Measurements from ENCODE around the gene RNF8. TPM values are rescaled to one million over a fixed set of nuclear protein-coding genes. Genes with fewer than 3 reads are reported as not detected.

RNF8 gene
- total RNA-seq, 1 donor from 2014 or later = 15.7 TPM

DNA sequence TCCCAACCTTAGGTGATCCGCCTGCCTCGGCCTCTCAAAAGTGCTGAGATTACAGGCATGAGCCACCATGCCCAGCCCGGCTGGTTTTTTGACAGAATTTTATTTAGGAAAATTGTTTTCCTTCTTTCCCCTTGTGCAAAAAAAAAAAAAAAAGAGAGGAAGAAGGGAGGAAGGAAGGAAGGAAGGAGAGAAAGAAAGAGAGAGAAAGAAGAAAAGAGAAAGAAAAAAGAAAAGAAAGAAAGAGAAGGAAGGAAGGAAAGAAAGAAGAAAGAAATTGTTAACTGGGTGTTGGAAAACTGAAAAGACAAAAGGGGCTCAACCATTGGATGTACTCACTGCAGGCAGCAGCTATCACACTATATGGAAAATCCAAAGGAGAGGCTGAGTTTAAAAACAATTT lies 1.4 kb upstream of the RNF8 start:
- no peak for ATAC-seq
- no peak for DNase-seq
- intact Hi-C loops (cut with micrococcal nuclease) = no loop called here

DNA sequence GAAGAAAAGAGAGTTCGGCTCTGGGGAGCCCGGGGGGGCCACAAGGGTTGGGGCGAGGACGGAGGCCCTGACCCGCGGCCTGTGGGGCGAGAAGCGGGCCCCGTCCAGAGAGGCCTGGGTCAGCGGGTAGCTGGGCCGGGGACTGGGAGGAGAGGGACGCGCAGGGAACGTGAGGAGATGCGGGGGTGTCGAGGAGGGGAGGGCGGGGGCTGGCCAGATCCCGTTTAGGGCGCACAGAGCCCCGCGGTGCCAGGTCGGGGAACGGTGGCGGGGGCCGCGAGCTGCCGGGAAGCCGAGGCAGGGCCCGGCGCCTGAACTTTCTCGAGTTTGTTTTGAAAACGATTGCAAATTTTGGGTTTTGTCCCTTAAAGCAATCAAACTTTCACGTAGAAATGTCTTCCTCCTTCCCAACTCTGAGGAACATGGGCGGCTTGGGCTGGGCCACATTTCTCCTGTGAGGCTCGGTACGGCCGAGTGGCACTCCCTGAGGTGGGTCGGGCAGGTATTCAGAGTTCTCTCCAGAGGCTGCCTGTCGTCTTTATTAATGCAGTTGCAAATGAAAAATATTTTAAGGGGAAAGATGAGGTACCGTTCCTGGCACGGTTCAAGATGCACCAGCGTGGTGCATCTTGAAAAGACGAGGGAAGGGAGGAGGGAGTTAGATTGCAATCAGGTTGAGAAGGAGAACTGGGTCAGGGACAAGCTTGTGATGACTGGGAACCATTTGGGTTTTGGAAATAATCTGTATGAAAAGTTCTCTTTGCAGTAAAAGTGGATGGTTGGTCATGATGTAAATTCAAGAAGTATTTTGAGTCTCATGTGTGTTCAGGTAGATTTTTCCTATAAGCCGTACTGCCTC lies 972 bp downstream of the RNF8 start:
- DNase-seq (peak; percentile 42), ATAC-seq (peak; percentile 63)
- intact Hi-C loops (cut with micrococcal nuclease) = no loop called here

DNA sequence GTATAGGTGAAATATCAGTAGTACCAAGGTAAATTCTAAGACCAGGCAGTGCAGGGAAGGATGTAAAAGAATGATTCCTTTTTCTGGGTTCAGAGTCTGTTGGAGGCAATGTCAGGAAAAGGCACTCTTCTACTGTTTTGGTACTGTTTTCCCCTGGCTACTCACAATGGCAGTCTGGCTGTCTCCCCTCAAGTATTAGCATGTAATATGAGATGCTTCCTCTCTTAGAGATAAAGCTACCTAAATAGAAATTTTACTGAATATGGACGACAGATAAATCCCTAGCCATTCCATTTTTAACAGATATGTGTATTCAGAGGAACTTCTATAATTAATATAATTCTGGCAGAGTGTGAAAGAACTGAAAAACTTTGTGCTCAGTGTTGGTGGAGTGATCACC lies 3.5 kb downstream of the RNF8 start:
- DNase-seq (no peak), ATAC-seq (no peak)
- intact Hi-C loops (cut with micrococcal nuclease) = no loop called here

DNA sequence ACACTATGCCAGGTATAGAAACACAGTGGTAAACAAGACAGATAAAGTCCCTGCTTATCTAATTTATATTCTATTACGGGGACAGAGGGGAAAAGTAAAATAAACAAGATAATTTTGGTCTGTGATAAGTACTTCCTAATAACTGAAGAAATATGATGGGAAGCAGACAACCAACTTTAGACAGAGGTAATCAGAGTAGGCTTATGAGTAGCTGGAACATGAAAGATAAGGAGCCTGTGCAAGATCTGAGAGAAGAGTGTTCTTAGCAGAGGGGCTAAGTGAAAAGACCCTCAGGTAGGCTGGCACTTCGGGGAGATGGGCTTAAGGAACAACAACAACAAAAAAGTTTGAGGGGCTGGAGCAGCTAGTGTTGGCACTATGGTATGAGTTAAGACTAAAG lies 4.1 kb downstream of the RNF8 start:
- DNase-seq = no peak
- ATAC-seq = no peak
- intact Hi-C loops (cut with micrococcal nuclease) = no loop called here

DNA sequence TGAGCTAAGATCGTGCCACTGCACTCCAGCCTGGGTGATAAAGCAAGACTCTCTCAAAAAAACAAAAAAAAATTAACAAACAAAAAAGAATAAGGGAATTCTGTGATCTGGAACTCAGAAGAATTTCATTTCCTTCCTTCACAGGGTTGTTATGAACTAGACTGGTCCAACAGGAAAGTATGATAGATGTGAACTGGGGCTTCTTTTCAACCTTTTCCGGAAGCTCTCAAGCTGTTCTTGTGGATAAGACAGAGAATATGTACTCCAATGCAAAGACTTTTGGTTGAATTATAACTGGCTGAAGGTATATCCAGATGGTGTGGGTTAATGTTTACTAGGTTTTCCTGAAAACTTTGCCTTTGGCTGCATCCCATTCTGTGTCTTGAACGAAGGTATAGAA lies 5.3 kb downstream of the RNF8 start:
- no peak for ATAC-seq
- DNase-seq = no peak
- intact Hi-C loops (cut with micrococcal nuclease) = no loop called here

DNA sequence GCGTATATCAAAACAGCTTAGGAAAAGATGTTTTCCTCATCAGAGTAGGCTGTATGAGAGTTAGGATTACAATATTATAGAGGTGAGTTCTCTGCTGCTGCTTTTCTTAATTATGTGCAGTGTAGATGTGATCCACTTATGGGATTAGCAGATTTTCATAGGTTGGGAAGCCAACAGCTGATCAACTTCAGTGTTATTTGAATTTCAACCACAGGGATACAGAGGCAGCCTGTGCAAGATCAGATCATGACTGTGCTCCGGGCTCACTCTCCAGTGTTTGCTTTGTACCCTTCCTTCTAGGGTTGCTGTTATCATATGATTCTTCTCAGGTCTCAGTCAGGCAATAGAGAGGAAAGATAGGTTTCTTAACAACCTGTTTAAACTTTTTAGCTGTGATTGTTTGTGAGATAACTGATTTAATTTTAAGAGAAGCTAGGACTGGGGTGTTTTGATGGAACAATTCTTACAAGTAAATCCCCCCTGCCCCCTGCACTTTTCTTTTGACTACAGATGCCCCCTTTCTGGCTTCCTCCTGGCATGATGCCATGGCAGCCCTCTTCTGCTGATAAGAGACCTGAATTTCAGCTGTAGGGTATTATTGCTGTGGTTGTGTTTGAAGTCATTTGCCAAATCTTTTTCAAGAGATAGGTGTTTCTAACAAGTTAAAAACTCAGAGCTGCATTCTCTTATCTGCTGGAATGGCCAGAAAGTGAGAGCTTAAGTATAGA lies 8.5 kb downstream of the RNF8 start:
- intact Hi-C loops (cut with micrococcal nuclease) = no loop called here
- DNase-seq (no peak), ATAC-seq (no peak)

DNA sequence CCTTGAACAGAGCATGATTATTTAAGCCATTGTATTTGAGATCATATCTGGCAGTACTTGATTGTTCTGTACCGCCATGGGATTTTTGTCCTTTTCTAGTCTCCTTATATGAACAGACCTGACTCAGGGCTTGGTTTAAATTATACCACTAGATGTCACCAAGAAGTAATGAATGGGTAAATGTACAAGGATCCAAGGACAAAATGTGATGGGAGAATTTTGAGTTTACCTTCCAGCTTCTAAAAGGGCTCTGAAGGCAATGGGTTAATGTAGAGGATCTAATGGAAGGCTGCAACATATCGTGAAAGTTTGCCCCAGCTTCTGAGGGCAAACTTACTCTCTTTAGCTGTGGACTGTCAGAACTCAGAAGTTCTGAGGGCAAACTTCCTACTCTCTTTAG lies 12.0 kb downstream of the RNF8 start:
- intact Hi-C loops (cut with micrococcal nuclease) = no loop called here
- ATAC-seq (peak; percentile 59), DNase-seq (no peak)

DNA sequence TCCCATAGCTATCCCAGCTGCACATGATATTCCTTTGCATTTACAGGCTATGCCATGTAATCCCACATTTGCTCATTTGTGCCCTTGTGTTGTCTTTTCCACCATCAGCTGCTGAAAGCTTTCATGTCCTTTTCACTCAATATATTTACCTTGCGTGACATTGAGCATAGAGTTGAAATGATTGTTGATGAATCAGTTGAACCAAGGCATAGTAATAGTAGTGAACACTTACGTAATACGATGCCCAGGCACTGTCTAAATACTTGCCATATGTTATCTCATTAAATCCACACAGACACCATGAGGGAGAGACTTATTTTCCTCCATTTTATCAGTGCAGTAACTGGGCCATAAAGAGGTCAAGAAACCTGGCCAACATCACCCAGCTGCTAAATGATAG lies 13.1 kb downstream of the RNF8 start:
- intact Hi-C loops (cut with micrococcal nuclease) = no loop called here

DNA sequence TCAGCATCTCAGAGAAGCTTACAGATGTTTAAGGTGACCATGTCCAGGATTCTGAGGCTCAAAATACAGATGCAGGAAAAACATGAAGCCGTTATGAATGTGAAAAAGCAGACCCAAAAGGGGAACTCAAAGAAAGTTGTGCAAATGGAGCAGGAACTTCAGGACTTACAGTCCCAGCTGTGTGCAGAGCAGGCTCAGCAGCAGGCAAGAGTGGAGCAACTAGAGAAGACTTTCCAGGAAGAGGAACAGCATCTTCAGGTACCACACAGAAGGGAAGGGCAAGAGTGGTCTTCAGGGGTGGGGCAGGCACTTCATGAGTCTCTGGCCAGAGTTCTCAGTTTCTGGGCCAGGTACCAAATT lies 15.2 kb downstream of the RNF8 start:
- no peak for ATAC-seq
- no peak for DNase-seq
- intact Hi-C loops (cut with micrococcal nuclease) = no loop called here

More for the DNA sequence above, 13.1 kb downstream of the RNF8 start:
- no peak for ATAC-seq
- DNase-seq = no peak

DNA sequence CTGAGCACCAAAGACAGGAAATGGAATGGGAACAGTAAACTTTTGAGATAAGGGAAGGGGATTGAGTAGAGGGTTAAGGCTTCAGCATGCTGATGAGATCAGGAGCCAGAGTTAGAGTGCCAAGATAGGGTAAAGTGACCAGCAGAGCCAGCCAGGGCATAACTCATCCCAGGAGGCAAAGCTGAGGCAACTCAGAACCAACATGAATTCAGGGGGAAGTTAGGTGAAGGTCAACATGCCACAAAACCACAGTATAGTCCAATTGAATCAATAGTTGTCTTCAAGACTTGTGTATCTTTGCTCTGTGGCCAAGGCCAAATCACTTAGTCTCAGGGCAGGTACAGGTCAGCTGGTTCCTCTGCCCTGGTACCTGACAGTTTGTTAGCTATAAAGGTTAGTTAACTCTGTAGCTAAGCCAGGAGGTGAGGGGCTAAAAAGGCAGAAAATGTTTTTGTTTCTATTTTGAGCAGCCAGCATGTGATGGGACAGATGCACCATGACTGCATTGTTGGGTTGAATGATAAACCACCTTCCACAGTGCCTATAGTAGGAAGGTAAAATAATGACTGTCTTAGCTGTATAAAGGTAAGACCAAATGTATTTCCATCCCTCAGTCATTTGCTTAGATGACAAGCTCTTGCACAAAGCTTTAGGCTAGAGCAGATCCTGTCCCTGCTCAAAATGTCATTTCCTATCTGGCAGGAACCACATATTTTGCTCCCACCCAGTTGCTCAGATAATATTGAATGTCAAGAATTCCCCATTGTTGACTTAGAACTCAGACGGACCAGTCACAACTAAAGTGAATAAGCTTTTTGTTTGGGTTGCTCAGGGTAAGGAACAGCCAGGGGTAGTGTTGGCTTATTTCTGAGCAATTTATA lies 15.8 kb downstream of the RNF8 start:
- ATAC-seq = peak; percentile 54
- no peak for DNase-seq
- intact Hi-C loops (cut with micrococcal nuclease) = loop anchor here (10.0 kb wide), 1 partner anchor 195 kb away; no protein-coding TSS in a partner anchor

DNA sequence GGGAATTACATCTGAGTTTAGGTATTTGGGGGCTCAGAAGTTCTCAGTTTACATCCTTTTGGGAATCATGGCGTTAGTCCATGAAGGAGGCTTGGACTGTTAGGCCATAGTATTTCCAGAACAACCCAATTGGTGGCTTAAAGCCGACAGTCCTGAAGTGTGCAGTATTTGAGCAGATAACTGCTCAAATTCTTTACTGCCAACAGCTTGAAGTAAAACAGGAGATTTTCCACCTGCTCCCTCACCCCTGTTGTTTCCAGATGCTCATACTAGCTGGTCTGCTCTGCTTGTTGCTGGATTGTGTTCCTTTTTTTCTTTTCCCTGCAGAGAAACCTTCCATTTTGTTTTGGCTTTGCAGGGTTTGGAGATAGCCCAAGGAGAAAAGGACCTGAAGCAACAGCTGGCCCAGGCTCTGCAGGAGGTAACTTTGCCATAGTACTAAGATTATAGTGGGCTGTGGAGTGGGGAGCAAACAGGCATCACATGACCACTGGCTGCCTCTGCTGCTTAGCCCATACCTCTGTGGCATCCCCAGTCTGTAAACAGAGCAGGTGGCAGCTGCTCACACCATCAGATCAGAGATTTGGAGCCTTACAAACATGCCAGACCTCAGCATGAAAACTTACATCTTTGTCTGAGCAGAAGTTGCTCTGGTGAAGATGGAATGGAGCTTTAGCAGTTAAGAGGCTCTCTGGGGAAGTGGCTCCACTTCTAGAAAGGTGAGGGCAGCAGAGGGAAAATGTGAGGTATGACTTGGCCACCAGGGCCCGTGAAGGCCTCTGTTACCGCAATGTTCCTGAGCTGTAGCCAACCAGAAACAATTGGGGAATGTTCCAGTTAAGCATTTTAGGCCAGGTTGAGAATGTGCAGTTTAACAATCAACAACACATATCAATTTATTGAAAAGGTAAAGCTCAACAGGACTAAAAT lies 17.6 kb downstream of the RNF8 start:
- peak; percentile 66 for ATAC-seq
- no peak for DNase-seq
- intact Hi-C loops (cut with micrococcal nuclease) = loop anchor here (10.0 kb wide), 1 partner anchor 193 kb away; no protein-coding TSS in a partner anchor

DNA sequence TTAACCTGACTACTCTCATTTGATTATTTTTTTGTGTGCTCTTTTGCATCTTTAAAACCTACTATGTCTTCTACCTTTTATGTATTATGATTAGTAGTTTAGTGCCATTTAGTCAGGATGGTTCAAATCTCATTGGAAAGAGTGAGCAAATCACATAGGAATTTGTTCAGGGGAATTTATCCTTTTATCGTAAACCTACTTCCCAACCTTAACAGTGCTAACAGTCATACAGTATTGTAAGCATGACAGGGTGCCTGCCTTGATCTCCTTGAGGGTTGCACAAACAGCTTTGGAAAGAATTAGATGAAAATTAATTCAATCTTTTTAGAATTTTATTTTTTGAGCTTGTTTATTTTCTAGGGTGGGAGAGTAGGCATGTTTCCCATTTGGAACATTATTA lies 18.3 kb downstream of the RNF8 start:
- ATAC-seq = no peak
- no peak for DNase-seq
- intact Hi-C loops (cut with micrococcal nuclease) = loop anchor here (10.0 kb wide), 1 partner anchor 193 kb away; no protein-coding TSS in a partner anchor

DNA sequence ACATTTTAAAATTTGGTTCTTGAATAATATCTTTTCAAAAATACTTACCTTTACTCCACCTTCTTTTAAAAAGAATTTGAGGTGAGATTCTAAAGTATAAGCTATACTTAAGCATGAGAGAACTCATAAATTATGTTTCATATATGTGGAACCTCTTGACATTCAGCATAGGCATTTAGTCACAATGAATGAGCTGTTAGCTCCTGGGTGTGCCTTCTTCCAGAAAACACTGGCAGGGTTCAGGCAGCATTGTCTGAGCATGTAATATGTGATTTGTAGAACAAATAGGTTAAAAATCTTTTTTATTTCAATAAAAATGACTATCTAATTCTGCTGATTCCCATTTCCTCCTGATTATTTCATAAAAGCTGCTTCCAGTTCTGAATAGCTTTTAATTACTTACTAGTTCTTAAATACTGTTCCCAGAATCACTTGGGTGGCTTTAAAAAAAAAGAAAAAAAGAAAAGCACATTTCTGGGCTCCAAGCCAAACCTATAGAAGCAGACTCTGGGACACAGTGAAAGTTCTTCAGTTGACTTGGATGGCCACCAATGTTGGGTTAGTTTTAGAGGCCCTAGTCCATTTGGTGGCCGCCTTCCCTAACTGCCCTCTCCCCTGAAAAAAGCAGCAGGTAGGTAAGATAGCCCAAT lies 20.2 kb downstream of the RNF8 start:
- no peak for DNase-seq
- no peak for ATAC-seq
- intact Hi-C loops (cut with micrococcal nuclease) = loop anchor here (10.0 kb wide), 1 partner anchor 191 kb away; no protein-coding TSS in a partner anchor

DNA sequence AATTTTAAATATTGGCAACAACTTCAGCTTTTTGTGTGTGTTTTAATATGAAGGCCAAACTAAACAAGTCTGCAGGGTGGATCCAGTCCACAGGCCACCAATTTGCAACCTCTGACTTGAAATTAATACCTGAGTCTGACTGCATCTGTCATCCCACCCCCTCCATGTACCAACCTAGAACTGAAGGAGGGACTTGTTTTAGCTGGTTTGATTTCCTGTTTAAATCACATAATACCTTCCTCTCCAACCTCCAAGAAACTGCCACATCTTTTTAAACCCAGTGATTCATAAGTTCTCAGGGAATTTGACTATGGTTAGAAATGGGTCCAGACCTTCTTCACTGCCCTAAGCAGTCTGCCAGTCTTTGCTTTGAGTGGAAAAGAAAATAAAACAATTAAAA lies 21.6 kb downstream of the RNF8 start:
- intact Hi-C loops (cut with micrococcal nuclease) = loop anchor here (10.0 kb wide), 1 partner anchor 189 kb away; no protein-coding TSS in a partner anchor
- DNase-seq = no peak
- ATAC-seq = no peak

DNA sequence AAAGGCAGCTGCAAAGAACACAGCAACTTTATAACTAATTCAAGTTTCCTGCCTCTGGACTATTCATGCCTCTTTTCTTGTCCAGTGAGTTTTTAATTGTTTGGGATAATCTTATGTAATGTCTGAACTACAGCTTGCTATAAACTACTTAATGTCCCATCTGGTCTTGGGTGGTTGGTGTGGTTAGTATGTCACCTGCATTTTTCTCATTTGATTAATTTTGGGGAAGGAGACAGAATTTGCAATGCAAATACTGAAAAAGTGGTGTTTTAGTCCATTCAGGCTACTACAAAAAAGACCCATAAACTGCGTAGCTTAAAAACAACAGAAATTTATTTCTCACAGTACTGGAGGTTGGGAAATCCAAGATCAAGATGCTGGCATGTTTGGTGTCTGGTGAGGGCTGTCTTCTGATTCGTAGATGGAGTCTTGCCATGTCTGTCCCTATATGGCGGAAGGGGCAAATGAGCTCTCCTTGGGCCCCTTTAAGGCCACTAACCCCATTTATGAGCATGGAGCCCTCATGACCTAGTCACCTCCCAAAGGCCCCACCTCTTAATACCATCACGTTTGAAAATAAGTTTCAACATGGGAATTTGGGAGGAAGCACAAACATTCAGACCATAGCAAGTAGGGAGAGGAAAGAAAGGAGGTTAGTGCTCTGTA lies 22.4 kb downstream of the RNF8 start:
- no peak for ATAC-seq
- no peak for DNase-seq
- intact Hi-C loops (cut with micrococcal nuclease) = loop anchor here (10.0 kb wide), 1 partner anchor 189 kb away; no protein-coding TSS in a partner anchor

DNA sequence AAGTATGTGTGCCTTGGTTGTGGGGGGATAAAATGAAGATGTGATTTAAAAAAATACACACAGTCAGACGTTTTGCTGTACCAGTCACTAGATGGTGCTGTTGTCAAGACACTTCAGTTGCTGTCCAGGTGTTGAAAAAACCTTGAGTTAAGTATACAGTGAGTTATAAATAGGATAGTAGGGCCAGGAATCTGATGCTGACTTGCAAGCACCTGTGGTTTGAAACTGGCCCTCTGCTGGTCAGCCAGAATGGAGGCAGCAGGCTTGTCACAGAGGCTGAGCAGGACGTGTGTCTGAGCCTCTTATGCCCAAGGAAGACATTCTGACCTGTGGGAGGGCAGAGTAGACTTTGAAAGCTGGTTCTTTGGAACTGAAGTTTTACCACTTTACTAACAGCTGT lies 27.8 kb downstream of the RNF8 start:
- DNase-seq = no peak
- intact Hi-C loops (cut with micrococcal nuclease) = no loop called here
- peak; percentile 74 for ATAC-seq

DNA sequence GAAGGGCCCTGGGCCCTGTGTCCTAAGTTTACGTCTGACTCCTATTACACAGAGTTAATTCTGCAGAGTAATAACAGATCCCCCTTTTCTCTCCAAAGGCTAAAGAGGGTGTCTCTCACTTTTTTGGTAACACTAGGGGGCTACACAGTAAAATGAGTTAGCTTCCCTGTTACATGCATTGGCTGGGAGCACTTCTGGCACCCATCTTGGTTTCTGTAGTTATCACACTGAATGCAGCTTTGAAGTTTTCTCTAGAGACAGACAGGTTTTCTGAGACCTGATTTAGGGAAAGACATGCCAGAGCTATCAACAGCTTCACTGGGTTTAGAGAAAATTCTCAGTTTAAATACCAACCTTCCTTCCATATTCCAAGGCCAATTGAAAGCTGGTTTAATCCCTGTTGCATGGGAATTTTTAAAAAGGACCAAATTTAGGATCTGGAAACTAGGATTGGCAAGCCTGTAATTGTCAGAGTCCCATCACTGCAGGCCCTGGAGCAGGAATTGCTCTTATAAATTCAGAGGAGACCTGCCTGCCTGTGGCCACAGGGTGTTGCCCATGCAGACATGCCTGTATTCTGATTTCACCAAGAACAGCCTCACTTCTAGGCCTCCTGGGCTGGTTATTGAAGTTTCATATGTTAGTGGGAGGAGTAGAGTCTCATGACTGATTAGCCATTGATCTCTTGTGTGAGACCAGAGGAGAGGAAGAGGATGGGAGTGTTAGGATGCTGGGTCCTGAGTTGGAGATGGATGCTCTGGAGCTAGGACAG lies 29.4 kb downstream of the RNF8 start:
- intact Hi-C loops (cut with micrococcal nuclease) = no loop called here
- ATAC-seq (no peak), DNase-seq (no peak)
